HL-60 (cell line): Measurements from ENCODE around the gene MEIOSIN.

Experiments used
- POLR2AphosphoS5 ChIP-seq: IDR thresholded peaks from 2 replicates; pipeline ENCODE4 v1.6.1; 2012; ENCODE audit warnings: low read depth
- TF ChIP-seq, protein P1 (sequence below): IDR thresholded peaks from one replicate; pipeline ENCODE4 v1.5.1; 2011; ENCODE audit warnings: low read length, control low read depth, inconsistent platforms; ENCODE audit not compliant: insufficient read depth
- TF ChIP-seq, protein P2 (sequence below): IDR thresholded peaks from 2 replicates; pipeline ENCODE4 v1.6.1; 2012; ENCODE audit warnings: low read depth; ENCODE audit not compliant: insufficient replicate concordance

DNA sequence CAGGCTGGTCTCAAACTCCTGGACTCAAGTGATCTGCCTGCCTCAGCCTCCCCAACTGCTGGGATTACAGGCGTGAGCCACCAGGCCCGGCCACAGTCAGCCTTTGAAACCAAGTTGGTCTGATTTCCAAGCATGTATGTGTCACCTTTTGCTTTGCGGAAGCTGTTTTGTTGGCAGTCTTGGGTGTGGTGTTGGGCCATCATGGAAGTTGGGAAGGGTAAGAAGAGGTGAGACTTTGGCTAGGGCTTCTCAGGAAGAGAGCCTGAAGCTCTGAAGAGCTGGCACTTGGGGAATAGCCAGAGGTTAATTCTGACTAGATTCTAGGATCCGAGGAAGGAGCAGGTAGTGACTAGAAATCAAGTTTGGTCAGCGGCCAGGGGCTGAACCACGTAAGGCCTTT, 79.1 kb downstream of the MEIOSIN start:
- TF ChIP-seq, protein P1, sequence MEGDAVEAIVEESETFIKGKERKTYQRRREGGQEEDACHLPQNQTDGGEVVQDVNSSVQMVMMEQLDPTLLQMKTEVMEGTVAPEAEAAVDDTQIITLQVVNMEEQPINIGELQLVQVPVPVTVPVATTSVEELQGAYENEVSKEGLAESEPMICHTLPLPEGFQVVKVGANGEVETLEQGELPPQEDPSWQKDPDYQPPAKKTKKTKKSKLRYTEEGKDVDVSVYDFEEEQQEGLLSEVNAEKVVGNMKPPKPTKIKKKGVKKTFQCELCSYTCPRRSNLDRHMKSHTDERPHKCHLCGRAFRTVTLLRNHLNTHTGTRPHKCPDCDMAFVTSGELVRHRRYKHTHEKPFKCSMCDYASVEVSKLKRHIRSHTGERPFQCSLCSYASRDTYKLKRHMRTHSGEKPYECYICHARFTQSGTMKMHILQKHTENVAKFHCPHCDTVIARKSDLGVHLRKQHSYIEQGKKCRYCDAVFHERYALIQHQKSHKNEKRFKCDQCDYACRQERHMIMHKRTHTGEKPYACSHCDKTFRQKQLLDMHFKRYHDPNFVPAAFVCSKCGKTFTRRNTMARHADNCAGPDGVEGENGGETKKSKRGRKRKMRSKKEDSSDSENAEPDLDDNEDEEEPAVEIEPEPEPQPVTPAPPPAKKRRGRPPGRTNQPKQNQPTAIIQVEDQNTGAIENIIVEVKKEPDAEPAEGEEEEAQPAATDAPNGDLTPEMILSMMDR, result no peak
- TF ChIP-seq POLR2AphosphoS5, result no peak
- TF ChIP-seq, protein P2, sequence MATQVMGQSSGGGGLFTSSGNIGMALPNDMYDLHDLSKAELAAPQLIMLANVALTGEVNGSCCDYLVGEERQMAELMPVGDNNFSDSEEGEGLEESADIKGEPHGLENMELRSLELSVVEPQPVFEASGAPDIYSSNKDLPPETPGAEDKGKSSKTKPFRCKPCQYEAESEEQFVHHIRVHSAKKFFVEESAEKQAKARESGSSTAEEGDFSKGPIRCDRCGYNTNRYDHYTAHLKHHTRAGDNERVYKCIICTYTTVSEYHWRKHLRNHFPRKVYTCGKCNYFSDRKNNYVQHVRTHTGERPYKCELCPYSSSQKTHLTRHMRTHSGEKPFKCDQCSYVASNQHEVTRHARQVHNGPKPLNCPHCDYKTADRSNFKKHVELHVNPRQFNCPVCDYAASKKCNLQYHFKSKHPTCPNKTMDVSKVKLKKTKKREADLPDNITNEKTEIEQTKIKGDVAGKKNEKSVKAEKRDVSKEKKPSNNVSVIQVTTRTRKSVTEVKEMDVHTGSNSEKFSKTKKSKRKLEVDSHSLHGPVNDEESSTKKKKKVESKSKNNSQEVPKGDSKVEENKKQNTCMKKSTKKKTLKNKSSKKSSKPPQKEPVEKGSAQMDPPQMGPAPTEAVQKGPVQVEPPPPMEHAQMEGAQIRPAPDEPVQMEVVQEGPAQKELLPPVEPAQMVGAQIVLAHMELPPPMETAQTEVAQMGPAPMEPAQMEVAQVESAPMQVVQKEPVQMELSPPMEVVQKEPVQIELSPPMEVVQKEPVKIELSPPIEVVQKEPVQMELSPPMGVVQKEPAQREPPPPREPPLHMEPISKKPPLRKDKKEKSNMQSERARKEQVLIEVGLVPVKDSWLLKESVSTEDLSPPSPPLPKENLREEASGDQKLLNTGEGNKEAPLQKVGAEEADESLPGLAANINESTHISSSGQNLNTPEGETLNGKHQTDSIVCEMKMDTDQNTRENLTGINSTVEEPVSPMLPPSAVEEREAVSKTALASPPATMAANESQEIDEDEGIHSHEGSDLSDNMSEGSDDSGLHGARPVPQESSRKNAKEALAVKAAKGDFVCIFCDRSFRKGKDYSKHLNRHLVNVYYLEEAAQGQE, result no peak
